ENCODE measurements around the gene TEX2. TPM values are rescaled to one million over a fixed set of nuclear protein-coding genes. Genes with fewer than 3 reads are reported as not detected.

Gene TEX2
- total and polyA plus RNA-seq, 2 donors (not counting 3 experiments of a cell fraction or from before 2014, with no cell fraction given), result 13.3 to 25.8 TPM

DNA sequence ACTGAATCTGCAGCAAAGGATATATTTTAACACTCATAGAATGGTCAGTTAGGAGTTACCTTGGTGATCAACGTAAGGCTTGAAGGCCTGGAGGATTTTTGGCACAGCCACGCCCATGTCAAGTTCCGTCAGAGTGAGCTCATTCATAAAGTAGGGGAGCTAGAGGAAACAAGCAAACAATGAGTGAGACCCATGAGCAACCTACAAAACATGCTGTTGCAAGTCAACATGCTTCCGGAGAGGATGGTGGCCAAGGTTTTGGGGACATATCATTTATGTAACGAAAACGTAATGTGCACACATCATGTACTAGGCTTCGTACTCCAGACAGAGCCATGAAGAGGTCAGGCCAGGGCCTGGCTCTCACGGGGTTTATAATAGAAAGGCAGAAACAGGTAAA lies 92.0 kb downstream of the TEX2 start:
- no peak overlapping the region for H2AFZ ChIP-seq (ENCODE audit: low read depth, low read length)
- intact Hi-C loops (cut with micrococcal nuclease) (loop anchor here (5.0 kb wide), 1 partner anchor 91 kb away; the partner anchor contains the start of gene TEX2), dilution Hi-C loops (cut with MboI; ENCODE audit: extremely low pct_ligation_motif_present, low sequenced_read_pairs) (no loop called here)
- peak overlapping the region; percentile 84 for H3K27ac ChIP-seq (ENCODE audit: insufficient read depth, low read depth, low read length)
- peak; percentile 89 for FAIRE-seq
- H4K20me1 ChIP-seq (replicated peaks; ENCODE audit: control insufficient read depth, extremely low read depth, insufficient read depth, low read length), result no peaks in the 10 kb centered on the region
- no peaks in the 10 kb centered on the region for H3K79me2 ChIP-seq (ENCODE audit: control insufficient read depth, insufficient read depth, low read length)
- H3K4me1 ChIP-seq (ENCODE audit: control insufficient read depth, extremely low read depth, insufficient read depth, low read length), result peaks cover 37% of the 10 kb centered on the region
- no peaks in the 10 kb centered on the region for H3K27me3 ChIP-seq (ENCODE audit: control insufficient read depth in 2 of 2, insufficient read depth in 2 of 2, low read length in 2 of 2)
- peaks cover 0 to 4% of the 10 kb centered on the region in 2 experiments for H3K36me3 ChIP-seq (ENCODE audit: control insufficient read depth in 2 of 2, extremely low read depth in 1 of 2, insufficient read depth in 2 of 2, low read length in 2 of 2)
- BruUV-seq (replicated peaks), result no TSS peak
- H3K9me3 ChIP-seq (replicated peaks; ENCODE audit: control insufficient read depth, insufficient read depth, low read length), result no peaks in the 10 kb centered on the region
- POLR2A ChIA-PET, result interaction anchor here (1.1 to 3.3 kb wide), 2 partner anchors 25 to 93 kb away, joined by 5 to 13 read pairs; no protein-coding TSS in a partner anchor
- no peaks in the 10 kb centered on the region for H3K9me1 ChIP-seq (replicated peaks; ENCODE audit: control insufficient read depth, extremely low read depth, insufficient read depth, low read length)
- H3K4me3 ChIP-seq (replicated peaks in 1 of 3; ENCODE audit: insufficient read depth in 1 of 3, low read depth in 1 of 3, low read length in 3 of 3), result no peak overlapping the region
- DNase-seq (ENCODE audit: low read depth, low spot score), result peak; percentile 59
- CTCF ChIA-PET, result interaction anchor here (1.4 to 3.3 kb wide), 6 partner anchors 10 to 111 kb away, joined by 3 to 23 read pairs (median 6); no protein-coding TSS in a partner anchor
- peak overlapping the region; percentile 6 for H3K4me2 ChIP-seq (ENCODE audit: insufficient read depth, low read length)
- TF ChIP-seq FOS (IDR thresholded peaks at IDR 0.05; ENCODE audit: borderline replicate concordance, insufficient read depth, low read length) (no peak), MYC (IDR thresholded peaks at IDR 0.05; ENCODE audit: low read depth, low read length) (peak; percentile 24), POLR2A (IDR thresholded peaks at IDR 0.05; ENCODE audit: low read depth, low read length) (peak; percentile 39), CTCF (IDR thresholded peaks at IDR 0.05; ENCODE audit: extremely low read depth in 1 of 2, insufficient read depth in 1 of 2, low read depth in 1 of 2, low read length in 2 of 2) (no peak), JUN (IDR thresholded peaks at IDR 0.05; ENCODE audit: borderline replicate concordance, insufficient read depth, insufficient read length, low read depth) (peak; percentile 90), POLR2AphosphoS5 (IDR thresholded peaks at IDR 0.05; ENCODE audit: insufficient read depth, low read depth, low read length) (peak; percentile 72), GATA2 (IDR thresholded peaks at IDR 0.05; ENCODE audit: insufficient read depth, insufficient read length, low read depth, low read length) (no peak)
- TF ChIP-seq, protein P1, sequence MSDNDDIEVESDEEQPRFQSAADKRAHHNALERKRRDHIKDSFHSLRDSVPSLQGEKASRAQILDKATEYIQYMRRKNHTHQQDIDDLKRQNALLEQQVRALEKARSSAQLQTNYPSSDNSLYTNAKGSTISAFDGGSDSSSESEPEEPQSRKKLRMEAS (IDR thresholded peaks at IDR 0.05; ENCODE audit: insufficient read depth, insufficient read length), result no peak
- H3K9ac ChIP-seq (replicated peaks; ENCODE audit: extremely low read depth, insufficient read depth, low read length), result peak overlapping the region; percentile 31

All from endothelial cell of umbilical vein (primary cell).